Dedifferentiated amniotic fluid mesenchymal stem cell (primary cell): ENCODE data around the gene MOG.

Source experiments
- DNase-seq: peaks from one replicate; pipeline ENCODE4 v3.0.0-alpha.2; 2016; ENCODE audit errors: extremely low spot score

MOG gene

DNA sequence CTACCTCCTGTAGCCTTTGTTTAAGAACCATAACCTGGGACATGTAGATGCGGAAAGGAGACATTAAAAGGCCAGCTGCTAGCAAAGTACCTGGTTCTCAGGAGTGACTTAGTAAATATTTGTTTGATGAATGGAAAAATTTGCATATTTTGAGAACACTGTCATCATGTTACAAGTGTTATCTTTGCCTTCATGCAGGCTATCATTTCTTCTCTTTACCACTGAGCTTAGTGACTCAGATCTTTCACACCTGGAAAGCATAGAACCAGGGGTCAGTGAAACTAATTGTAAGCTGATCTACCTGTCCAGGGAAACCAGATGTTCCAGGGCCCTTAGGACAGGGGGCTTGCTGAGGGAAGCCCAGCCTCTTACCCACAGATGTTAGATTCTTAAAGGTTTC lies 18.7 kb downstream of the MOG start:
- no peak for DNase-seq

DNA sequence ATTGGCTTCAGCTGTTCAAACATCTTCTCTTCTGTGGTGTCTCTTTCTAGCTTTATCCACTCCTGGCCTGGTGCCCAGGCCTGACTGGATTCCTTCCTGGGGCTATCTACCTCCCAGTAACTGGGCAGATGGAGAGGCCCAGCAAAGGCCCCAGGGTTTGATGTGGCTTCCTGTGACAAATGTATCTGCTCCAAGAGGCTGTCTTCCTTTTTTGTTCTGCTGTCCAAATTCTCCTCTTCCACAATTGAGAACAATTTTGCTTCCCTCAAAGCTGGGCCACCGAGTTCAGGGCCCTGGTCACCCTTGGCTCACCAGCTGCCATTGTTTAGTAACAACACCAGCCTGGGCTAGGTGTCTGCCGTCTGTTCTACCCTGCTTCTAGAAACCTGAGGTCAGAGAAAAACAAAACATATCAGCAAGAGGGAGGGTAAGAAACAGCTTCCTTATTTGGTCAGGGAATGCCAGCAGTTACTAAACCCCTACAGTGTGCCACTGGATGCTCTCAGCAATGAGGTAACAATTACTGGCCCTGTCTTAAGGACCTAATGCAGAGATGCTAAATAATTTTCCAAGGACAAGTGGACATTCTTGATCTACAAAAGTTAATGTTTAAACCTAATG lies 20.2 kb downstream of the MOG start:
- DNase-seq, result no peak

DNA sequence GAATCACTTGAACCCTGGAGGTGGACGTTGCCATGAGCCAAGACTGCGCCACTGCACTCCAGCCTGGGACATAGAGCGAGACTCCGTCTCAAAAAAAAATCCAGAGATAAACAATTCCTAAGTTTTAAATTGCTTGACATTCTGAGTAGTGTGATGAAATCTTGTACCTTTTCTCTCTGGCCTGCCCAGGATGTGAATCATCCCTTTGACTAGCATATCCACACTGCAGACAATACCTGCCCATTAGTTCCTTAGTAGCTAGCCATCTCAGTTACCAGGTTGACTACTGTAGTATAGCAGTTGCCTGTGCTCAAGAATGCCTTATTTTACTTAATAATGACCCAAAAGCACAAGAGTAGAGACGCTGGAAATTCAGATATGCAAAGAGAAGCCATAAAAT lies 21.2 kb downstream of the MOG start:
- DNase-seq, result no peak

DNA sequence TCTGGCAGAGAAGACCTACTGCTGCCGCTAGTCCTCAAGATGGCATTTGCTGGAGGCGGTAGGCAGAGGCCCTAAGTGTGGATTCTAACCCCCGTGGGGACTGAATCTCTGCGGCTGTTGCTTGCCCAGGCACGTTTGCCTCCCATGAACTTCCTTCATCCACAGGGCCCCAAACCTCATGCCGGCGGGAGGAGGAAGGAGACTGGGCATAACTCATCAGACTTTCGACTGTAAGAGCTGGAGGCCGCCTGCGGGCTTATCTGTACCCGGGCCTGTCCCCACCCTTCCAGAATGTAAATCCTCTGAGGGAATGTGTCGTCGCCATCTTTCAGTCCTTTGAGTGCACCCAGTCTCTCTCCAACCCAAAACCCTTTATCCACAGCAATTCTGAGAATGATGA lies 23.1 kb downstream of the MOG start:
- DNase-seq, result no peak

DNA sequence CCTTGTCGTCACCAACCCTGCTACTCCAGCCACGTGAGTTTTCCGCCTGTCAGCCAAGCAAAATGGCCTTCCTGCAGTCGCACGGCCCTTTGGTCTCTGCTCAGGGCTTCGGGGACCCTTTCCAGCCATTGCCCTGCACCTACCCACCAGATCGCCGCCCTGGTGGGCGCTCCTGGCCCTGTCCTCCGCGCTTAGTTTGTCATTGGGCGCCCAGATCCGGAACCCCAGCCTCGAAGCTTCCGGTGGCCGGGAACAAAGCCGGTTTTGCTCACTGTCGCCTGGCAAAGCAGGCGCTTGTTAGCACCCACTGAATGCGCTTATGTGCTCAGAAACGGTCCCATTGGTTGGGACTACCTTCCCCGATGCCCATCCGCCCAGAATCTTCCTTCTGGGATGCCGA lies 23.5 kb downstream of the MOG start:
- no peak for DNase-seq

DNA sequence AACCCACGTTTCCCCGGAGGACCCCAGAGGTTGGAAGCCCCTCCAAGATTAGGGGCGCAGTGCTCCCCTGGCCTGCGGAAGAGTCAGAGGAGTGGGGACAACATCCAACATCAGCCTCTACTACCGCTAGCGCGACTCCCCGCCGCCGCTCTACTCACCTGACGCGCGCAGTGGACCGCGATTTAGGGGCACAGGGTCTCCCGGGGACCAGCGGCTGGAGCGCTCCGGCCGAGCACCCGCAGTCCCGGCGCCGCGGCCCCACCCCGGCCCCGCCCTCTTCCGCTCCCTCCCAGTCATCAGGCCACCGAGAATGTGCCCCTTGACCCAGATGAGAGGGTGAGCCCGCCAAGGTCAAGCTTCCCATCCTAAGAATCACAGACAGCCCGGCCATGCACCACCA lies 24.0 kb downstream of the MOG start, which contains the start of gene ZFP57:
Gene ZFP57 (minus strand): TSS at position 249 of the 400 bp plus-strand sequence. CDS start 4,149 bp downstream, outside the sequence.
- no peak for DNase-seq

DNA sequence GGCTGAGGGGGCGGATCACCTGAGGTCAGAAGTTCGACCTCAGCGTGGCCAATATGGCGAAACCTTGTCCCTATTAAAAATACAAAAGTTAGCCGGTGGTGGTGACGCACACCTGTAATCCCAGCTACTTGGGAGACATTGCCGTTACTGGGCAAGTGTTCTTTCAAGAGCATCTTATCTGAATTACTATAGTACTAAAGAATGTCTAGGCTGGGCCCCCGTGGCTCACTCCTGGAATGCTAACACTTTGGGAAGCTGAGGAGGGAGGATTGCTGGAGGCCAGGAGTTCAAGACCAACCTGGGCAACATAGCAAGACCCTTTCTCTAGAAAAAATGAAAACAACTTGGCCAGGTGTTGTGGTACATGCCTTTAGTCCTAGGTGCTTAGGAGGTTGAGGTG lies 24.9 kb downstream of the MOG start:
- no peak for DNase-seq

DNA sequence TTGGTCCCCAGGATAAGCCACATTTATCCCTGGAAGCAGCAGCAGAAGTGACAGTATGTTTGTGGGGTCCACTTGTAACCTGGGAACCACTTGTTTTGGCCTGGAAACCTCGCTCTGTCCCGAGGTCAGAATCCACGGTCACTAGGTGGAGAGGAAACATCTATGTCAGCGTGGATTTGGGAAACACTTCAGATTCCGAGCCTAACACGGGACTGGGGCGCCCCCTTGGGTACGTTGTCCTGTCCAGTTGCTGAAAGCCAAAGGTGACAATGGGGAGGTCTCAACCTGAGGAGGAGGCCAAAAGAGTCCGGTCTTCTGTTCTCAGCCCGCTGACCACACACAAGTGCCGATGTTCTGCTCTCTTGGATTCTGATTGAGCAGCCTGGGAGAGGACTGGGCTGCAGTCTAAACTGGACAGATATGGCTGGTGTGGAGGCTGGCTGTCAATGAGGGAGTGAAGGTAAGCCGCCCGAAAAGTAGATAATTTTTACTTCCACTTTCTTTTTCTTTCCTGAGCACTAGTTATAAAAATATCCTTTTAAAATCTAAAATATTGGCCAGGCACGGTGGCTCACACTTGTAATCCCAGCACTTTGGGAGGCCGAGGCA lies 28.9 kb downstream of the MOG start:
- no peak for DNase-seq

DNA sequence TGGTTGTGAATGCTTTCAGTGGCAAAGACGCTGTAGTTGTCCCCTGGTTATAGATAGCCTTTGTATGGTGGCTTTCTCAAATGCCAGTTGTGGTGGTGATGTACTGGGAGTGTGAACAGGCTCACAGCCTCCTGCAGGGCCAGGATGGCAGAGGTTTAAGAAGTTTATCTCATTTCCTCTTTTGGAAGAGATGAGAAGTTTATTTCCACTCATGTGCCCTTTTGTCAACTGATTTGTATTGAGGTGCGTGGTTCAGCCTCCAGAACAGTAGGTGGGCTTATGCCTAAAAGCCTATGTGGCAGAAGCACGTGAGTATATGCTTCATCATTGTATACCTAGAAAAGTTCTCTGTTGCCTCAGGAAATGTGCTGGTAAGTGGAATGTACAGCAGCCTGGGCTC lies 37.7 kb downstream of the MOG start:
- no peak for DNase-seq

DNA sequence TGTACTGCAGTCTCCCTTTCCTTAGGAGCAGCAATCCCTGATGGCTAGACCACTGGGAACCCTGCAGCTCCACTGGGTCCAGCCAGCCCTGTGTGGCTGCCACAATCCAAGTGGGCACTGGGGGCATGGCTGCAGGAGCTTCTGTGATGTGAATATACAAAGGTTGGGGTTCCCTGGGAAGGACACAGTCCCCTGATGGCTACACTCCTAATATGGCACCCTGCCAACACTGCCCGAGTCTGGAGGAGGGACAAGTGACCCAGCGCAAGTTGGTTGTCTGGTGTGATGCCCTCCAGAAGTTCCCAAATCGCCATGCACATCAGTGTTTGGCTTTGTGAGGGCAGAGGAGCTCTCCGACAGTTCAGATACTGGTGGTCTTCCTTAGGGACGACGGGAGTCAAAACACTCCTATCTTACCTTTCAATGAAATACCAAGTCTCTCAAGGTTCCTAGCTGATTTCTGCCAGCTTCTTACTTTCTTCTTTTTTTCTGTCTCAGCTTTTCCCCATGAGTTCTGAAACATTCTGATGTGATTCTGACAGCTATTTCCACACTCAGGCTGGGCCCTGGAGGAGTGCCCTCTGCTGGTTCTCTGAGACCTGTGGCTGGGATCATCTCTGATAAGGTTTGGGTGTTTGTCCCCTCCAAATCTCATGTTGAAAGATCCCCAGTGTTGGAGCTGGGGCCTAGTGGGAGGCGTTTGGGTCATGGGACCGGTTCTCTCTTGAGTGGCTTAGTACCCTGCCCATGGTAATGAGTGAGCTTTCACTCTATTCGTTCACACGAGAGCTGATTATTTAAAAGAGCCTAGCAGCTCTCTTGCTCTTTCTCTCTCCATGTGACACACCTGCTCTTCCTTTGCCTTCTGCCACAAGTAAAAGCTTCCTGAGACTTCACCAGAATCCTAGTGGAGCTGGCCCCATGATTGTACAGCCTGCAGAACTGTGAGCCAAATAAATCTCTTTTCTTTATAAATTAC lies 39.5 kb downstream of the MOG start:
- DNase-seq, result no peak

DNA sequence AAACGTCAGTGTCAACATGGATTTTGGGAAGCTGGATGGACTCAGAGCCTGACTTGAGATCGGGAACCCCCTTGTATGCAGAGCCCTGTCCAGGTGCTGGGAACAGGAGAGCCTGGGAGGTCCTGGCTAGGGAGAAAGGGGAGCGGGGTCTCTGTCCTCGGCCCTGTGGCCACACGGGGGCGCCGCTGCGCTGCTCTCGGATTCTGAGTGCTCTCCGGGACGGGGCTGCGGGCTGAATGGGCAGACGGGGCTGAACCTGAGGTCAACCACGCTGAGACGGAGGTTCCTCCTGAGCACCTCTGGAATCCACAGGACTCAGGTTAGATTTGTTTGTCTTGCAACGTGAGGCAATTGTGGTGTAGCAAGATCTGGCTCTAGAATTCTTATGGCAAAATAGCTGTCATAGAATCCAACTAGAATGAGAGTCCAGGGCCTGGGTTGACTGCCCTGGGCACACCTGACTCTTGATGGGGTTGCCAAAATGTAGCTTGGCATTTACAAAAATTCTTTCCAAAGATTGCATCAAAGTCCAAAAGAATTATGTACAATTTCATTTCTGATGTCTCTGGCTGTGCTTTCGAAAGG lies 45.7 kb downstream of the MOG start:
- no peak for DNase-seq

DNA sequence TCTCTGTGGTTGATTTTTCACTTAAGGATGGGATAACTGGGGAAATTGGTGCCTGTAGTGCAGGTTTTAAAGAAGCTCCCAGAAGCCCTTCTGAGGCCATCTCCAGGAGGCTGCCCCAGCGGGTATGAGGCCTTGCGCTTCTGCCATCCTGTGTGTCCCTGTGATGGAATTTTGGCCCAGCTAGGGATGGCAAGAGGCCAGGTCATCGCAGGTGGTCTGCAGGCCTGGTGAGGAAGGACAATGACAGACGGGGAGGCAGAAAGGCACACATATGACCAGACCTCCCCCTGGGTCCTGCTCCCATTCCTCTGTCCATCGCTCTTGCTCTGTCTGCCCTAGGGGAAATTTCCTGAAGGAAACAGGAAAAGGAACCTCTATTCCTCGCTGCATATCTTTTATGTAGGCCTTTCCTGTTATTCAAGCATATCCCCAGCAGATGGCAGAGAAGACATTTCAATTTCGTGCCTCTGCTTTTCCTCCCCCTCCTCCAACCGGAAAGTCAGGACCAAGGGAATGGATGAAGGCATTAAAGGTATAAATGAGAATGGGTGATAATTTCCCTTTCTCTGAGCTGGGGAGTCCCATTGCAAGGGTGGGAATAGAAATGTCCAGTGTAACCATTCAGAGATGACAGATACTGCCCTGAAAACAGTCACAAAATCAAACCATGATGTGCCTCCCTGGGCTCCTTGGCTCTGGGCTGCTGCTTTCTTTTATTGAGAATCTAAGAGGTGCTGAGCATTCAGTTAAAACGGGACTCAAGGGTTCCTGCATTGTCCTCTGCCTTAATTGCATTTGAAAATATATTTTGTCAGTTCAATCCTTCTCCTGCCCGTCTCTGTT lies 48.7 kb downstream of the MOG start:
- DNase-seq, result peak; percentile 60

DNA sequence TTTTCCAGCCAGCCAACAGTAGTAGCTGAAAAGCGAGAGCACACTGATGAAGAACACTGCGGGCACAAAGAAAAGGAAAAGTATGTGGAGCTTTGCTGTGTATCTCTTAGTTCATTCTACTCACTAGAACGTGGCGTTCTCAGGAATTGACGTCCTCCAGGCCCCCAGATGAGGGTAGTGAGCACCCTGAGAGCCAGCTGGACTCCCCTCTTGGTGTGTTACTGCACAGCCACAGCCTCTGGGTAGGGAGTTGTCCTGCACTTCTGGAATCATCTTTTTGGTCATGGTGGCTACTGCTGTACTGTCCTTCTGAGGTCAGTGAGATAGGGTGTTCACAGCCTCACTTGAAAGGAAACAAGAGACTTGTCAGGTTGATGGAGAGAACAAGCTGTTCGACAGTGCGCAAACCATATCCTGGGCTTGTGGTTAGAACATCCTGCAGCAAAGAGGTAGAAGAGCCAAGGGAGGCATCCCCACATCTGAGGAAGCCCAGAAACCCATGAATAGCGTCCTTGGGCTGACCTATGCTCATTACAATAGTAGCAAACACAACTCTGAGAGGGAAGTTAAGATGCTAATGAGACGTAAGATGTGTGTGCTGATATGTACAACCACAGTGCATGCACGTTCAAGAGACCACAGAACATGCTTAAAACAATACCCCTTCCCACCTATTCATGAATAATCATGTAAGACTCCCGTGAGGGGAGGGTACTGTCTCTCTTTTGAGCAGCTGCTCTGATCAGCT lies 51.7 kb downstream of the MOG start:
- DNase-seq, result no peak

DNA sequence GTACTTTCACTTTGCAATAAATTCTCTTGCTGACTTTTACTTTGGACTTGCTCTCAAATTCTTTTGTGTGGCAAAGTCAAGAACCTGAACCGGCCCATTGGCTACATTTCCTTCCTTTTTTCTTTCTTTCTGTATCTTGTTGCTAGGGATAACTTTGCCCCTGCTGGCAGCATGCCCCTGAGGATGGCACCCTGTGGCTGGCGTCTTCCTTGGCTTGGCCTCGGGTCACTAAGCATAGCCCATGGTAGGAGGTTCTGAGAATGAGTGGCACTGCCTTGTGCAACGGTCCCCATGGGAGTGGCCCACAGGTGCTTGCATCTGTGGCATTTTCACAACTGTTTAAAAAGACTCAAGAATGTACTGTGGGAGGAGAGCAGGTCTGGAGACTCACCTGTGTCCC lies 52.3 kb downstream of the MOG start:
- DNase-seq, result no peak

DNA sequence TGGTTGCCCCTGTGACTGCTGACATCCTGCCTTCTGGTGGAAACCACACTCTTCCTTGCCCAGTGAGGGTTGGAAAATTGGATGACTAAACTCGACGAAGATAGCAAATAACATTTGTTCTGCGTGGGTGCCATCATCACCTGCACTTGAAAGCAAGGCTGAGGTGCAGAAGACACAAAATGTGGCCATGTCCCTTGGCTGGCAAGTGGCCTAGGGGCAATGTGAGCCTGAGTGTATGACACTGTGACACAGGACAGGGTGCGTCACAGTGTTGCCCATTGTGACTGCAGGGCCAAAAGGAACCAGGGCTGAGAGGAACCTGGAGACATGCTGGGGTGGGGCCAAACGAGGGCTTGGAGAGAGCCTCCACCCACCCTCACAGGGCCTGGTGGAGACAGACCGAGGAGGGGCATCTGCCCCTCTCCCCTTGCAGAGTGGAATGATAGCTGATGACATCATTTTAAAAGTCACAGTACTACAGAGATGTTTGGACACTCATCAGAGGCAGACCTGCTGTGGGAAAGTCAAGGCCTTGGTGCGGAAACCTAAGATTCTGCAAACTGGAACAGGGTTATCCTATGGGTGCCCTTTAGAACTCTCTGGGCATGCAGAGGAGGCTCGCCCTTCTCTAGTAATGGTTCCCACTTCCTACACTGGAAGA lies 53.5 kb downstream of the MOG start:
- DNase-seq, result no peak

DNA sequence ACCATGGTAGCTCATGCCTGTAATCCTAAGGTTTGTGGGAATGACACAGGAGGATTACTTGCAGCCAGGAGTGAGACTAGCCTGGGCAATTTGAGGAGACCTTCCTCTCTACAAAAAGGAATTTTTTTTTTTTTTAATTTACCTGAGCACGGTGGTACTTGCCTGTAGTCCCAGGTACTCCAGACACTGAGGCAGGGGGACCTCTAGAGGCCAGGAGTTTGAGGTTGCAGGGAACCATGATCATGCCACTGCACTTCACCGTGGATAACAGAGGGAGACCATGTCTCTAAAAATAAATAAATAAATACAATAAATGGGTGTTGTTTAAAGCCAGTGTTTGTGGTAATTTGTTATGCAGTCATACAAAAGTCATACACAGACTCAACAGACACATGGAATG lies 64.0 kb downstream of the MOG start:
- DNase-seq, result no peak
